ENCODE data around the gene PKD1. TPM values are rescaled to one million over a fixed set of nuclear protein-coding genes. Genes with fewer than 3 reads are reported as not detected.
"Not testable (repeated sequence)": the region's sequence is repeated elsewhere in the genome, so short reads cannot be mapped to it uniquely, and the experiment has no call there.

PKD1 gene
- total RNA-seq, 1 experiment from 2014 or later, result 91.5 TPM

- CTCF ChIA-PET, result interaction anchor here (0.6 to 1.6 kb wide), 5 partner anchors 10 to 191 kb away, joined by 3 to 4 read pairs (median 3); partner anchors contain the start of gene PKD1
- DNase-seq, result no peak
These were observed 10.1 kb upstream of the PKD1 start for GRCh38 chr16:2145843-2146242.

GRCh38 chr16:2143878-2144485 is 8.3 kb upstream of the PKD1 start:
- Histone ChIP-seq H3K79me2 (ENCODE audit: low read depth) (no peaks in the 10 kb centered on the region), H4K20me1 (ENCODE audit: insufficient read depth) (no peaks in the 10 kb centered on the region), H3K27me3 (ENCODE audit: insufficient read depth, low read depth) (no peaks in the 10 kb centered on the region), H3K4me3 (no peak overlapping the region), H3K36me3 (ENCODE audit: low read depth) (no peaks in the 10 kb centered on the region), H2AFZ (no peak overlapping the region), H3K4me2 (no peak overlapping the region), H3K27ac (no peak overlapping the region), H3K4me1 (replicated peaks; ENCODE audit: insufficient read depth) (peaks cover 13% of the 10 kb centered on the region), H3K9me2 (ENCODE audit: insufficient read depth) (no peaks in the 10 kb centered on the region), H3K9me3 (ENCODE audit: insufficient read depth, low read depth) (no peaks in the 10 kb centered on the region), H3F3A (ENCODE audit: insufficient read depth, low read depth) (peaks cover 20% of the 10 kb centered on the region)
- BruUV-seq (replicated peaks), result no TSS peak
- no peak for DNase-seq
- intact Hi-C loops (cut with micrococcal nuclease; ENCODE audit: unreplicated experiment), result loop anchor here (5.0 to 10.0 kb wide), 2 partner anchors 162 to 279 kb away; partner anchors contain the start of genes GFER and NOXO1
- TF ChIP-seq EZH2 (IDR thresholded peaks at IDR 0.05; ENCODE audit: low read depth) (no peak), CTCF (conservative IDR thresholded peaks at IDR 0.05) (no peak)
- CTCF ChIA-PET, result no interaction called here
- POLR2A ChIA-PET (ENCODE audit: unreplicated experiment), result interaction anchor here (0.7 kb wide), 1 partner anchor 453 kb away, joined by 6 read pairs; no protein-coding TSS in a partner anchor

More at GRCh38 chr16:2145843-2146242, 10.1 kb upstream of the PKD1 start:
- H2AFZ ChIP-seq, result no peak overlapping the region
- peaks cover 4% of the 10 kb centered on the region; the same call in 1 of the 2 replicates for H3K79me2 ChIP-seq (ENCODE audit: low read depth)
- no TSS peak for BruUV-seq (replicated peaks)
- POLR2A ChIA-PET (ENCODE audit: unreplicated experiment), result interaction anchor here (1.0 kb wide), 1 partner anchor 537 kb away, joined by 4 read pairs; the partner anchor contains the start of gene KCTD5
- no peak for TF ChIP-seq EZH2 (IDR thresholded peaks at IDR 0.05; ENCODE audit: low read depth)
- no peak for TF ChIP-seq CTCF (conservative IDR thresholded peaks at IDR 0.05)
- H3K4me2 ChIP-seq, result no peak overlapping the region
- H3K9me3 ChIP-seq (ENCODE audit: insufficient read depth, low read depth), result no peaks in the 10 kb centered on the region
- no peaks in the 10 kb centered on the region for H3K27me3 ChIP-seq (ENCODE audit: insufficient read depth, low read depth)
- no peak overlapping the region for H3K27ac ChIP-seq
- peaks cover 15% of the 10 kb centered on the region for H3K4me1 ChIP-seq (replicated peaks; ENCODE audit: insufficient read depth)
- peaks cover 33% of the 10 kb centered on the region for H3F3A ChIP-seq (ENCODE audit: insufficient read depth, low read depth)
- intact Hi-C loops (cut with micrococcal nuclease; ENCODE audit: unreplicated experiment), result loop anchor here (5.0 to 10.0 kb wide), 2 partner anchors 54 to 281 kb away; no protein-coding TSS in a partner anchor
- no peaks in the 10 kb centered on the region for H3K36me3 ChIP-seq (ENCODE audit: low read depth)
- H4K20me1 ChIP-seq (ENCODE audit: insufficient read depth), result peaks cover 12% of the 10 kb centered on the region
- no peak overlapping the region for H3K4me3 ChIP-seq
- no peaks in the 10 kb centered on the region for H3K9me2 ChIP-seq (ENCODE audit: insufficient read depth)

- Histone ChIP-seq H2AFZ (no peak overlapping the region), H3K27me3 (ENCODE audit: insufficient read depth, low read depth) (no peaks in the 10 kb centered on the region), H3K27ac (no peak overlapping the region), H4K20me1 (ENCODE audit: insufficient read depth) (no peaks in the 10 kb centered on the region), H3K79me2 (ENCODE audit: low read depth) (no peaks in the 10 kb centered on the region), H3K9me3 (ENCODE audit: insufficient read depth, low read depth) (no peaks in the 10 kb centered on the region), H3K4me3 (no peak overlapping the region), H3K4me1 (replicated peaks; ENCODE audit: insufficient read depth) (peaks cover 13% of the 10 kb centered on the region), H3K36me3 (ENCODE audit: low read depth) (no peaks in the 10 kb centered on the region), H3F3A (ENCODE audit: insufficient read depth, low read depth) (peaks cover 18% of the 10 kb centered on the region), H3K4me2 (no peak overlapping the region), H3K9me2 (ENCODE audit: insufficient read depth) (no peaks in the 10 kb centered on the region)
- intact Hi-C loops (cut with micrococcal nuclease; ENCODE audit: unreplicated experiment), result loop anchor here (5.0 to 10.0 kb wide), 2 partner anchors 161 to 278 kb away; partner anchors contain the start of genes GFER and NOXO1
- ChIA-PET CTCF (interaction anchor here (0.7 kb wide), 1 partner anchor 85 kb away, joined by 8 read pairs; no protein-coding TSS in a partner anchor), POLR2A (ENCODE audit: unreplicated experiment) (interaction anchor here (0.7 kb wide), 2 partner anchors 79 to 454 kb away, joined by 6 to 11 read pairs; no protein-coding TSS in a partner anchor)
- BruUV-seq (replicated peaks), result no TSS peak
- TF ChIP-seq EZH2 (IDR thresholded peaks at IDR 0.05; ENCODE audit: low read depth) (no peak), CTCF (conservative IDR thresholded peaks at IDR 0.05) (no peak)
- DNase-seq, result peak in 1 of 2 experiments; percentile 51
These were observed 7.5 kb upstream of the PKD1 start for GRCh38 chr16:2142942-2143877.

GRCh38 chr16:2135071-2135470 is 627 bp downstream of the PKD1 start:
- H3K4me1 ChIP-seq (replicated peaks; ENCODE audit: insufficient read depth); CTCF ChIA-PET; H4K20me1 ChIP-seq (ENCODE audit: insufficient read depth); H3K27me3 ChIP-seq (ENCODE audit: insufficient read depth, low read depth); intact Hi-C loops (cut with micrococcal nuclease; ENCODE audit: unreplicated experiment); H3K27ac ChIP-seq; H3K9me3 ChIP-seq (ENCODE audit: insufficient read depth, low read depth); POLR2A ChIA-PET (ENCODE audit: unreplicated experiment); DNase-seq; H2AFZ ChIP-seq; H3K9me2 ChIP-seq (ENCODE audit: insufficient read depth); H3F3A ChIP-seq (ENCODE audit: insufficient read depth, low read depth); H3K36me3 ChIP-seq (ENCODE audit: low read depth); H3K79me2 ChIP-seq (ENCODE audit: low read depth); BruUV-seq (replicated peaks): not testable (repeated sequence)
- Histone ChIP-seq H3K4me3 (peak overlapping the region; percentile 61; the same call in 1 of the 2 replicates), H3K4me2 (peak overlapping the region; percentile 61)
